Body of pancreas (tissue), 4 donors: Measurements from ENCODE around the gene ZYG11B. TPM values are rescaled to one million over a fixed set of nuclear protein-coding genes. Genes with fewer than 3 reads are reported as not detected.
"Not testable (repeated sequence)": the region's sequence is repeated elsewhere in the genome, so short reads cannot be mapped to it uniquely, and the experiment has no call there.

Experiments used
- ATAC-seq: fragments of 150-250 bp; one replicate; pipeline ENCODE4 v1.9.1; 2016
- DNase-seq, 4 donors: peaks; one replicate each; pipeline ENCODE4 v3.0.0-alpha.2; 2019
- H3K27ac ChIP-seq, 4 donors: fragments of 200-600 bp; sonication (generic); 1 replicate in 3 of 4; 2 replicates in 1 of 4; pipeline versions ENCODE4 v1.5.1 to v1.6.1; 2016 to 2019; ENCODE audit warnings: mild to moderate bottlenecking in 1 of 4, mixed read lengths in 1 of 4, moderate library complexity in 1 of 4
- H3K27me3 ChIP-seq, 2 donors: fragments of 200-600 bp; sonication (generic); one replicate each; pipeline ENCODE4 v1.6.0; 2016; ENCODE audit warnings: mild to moderate bottlenecking in 1 of 2
- H3K36me3 ChIP-seq, 2 donors: fragments of 200-600 bp; sonication (generic); replicated peaks in 1 of 2; 2 replicates each; pipeline ENCODE4 v1.5.1; 2016; ENCODE audit warnings: low read depth in 2 of 2; ENCODE audit not compliant: insufficient read depth in 1 of 2
- H3K4me1 ChIP-seq: fragments of 200-600 bp; sonication (generic); one replicate; pipeline ENCODE4 v1.6.0; 2016
- H3K4me3 ChIP-seq, 2 donors: fragments of 200-600 bp; sonication (generic); 1 replicate in 1 of 2; 2 replicates in 1 of 2; pipeline ENCODE4 v1.5.1; 2016 to 2019
- H3K9me3 ChIP-seq, 3 donors: fragments of 200-600 bp; sonication (generic); 1 replicate in 2 of 3; 2 replicates in 1 of 3; pipeline ENCODE4 v1.5.1; 2016
- CTCF ChIP-seq, 7 experiments: fragments of 450-650 bp in 4 of 7; fragments of 200-600 bp in 3 of 7; sonication (generic) in 3 of 7; IDR thresholded peaks; one replicate each; pipeline ENCODE4 v1.5.1; 2016 to 2019; ENCODE audit warnings: antibody characterized with exemption in 7 of 7
- POLR2A ChIP-seq, 3 donors: fragments of 450-650 bp; IDR thresholded peaks; one replicate each; pipeline ENCODE4 v1.6.1; 2016; ENCODE audit warnings: antibody characterized with exemption in 3 of 3, mild to moderate bottlenecking in 2 of 3
- WGBS, 2 donors: methylation state at CpG; one replicate each; pipeline ENCODE4 v1.1.5; 2017; 5-methylcytosine and 5-hydroxymethylcytosine counted together
- intact Hi-C: fragments of 100-400 bp; cut with DNase I; formaldehyde crosslinking; loops from one replicate; pipeline ENCODE4 v1.15.1; 2023
- total RNA-seq, 2 donors: library from RNA; depleted of rRNA; stranded (reverse); fragments of >200 nt; gene quantifications; one replicate each; pipeline ENCODE4 v1.1.0, GENCODE V29; 2016

Gene ZYG11B
- total RNA-seq, 2 donors from 2014 or later = 16.3 to 16.5 TPM

GRCh38 chr1:52723260-52723659, 3.0 kb upstream of the ZYG11B start:
- Histone ChIP-seq H3K36me3 (no peaks in the 10 kb centered on the region), H3K27ac (no peak overlapping the region), H3K4me1 (no peaks in the 10 kb centered on the region), H3K27me3 (no peaks in the 10 kb centered on the region), H3K4me3 (no peak overlapping the region), H3K9me3 (no peaks in the 10 kb centered on the region)
- no peak for DNase-seq
- intact Hi-C loops = no loop called here
- TF ChIP-seq POLR2A (IDR thresholded peaks at IDR 0.05) (no peak), CTCF (IDR thresholded peaks at IDR 0.05) (no peak)
- ATAC-seq = no peak
- WGBS, 2 donors = 64% methylated on average over 4 of the region's 4 CpGs

GRCh38 chr1:52725903-52726264, 369 bp upstream of the ZYG11B start:
- H3K27me3 ChIP-seq = no peaks in the 10 kb centered on the region
- DNase-seq = no peak
- no peak for ATAC-seq
- no peaks in the 10 kb centered on the region for H3K36me3 ChIP-seq
- 5% methylated on average over 6 of the region's 6 CpGs for WGBS, 2 donors
- H3K27ac ChIP-seq = peak overlapping the region in 3 of 4 donors; percentile 24 to 85 (median 72)
- intact Hi-C loops = no loop called here
- H3K9me3 ChIP-seq = no peaks in the 10 kb centered on the region
- peak overlapping the region; percentile 56 to 87 for H3K4me3 ChIP-seq
- TF ChIP-seq CTCF (IDR thresholded peaks at IDR 0.05) (no peak), POLR2A (IDR thresholded peaks at IDR 0.05) (no peak)
- no peaks in the 10 kb centered on the region for H3K4me1 ChIP-seq

GRCh38 chr1:52727114-52727586, 897 bp downstream of the ZYG11B start:
- Histone ChIP-seq H3K27ac (peak overlapping the region in 3 of 4 donors; percentile 72 to 85 (median 84)), H3K27me3 (no peaks in the 10 kb centered on the region), H3K4me3 (peak overlapping the region; percentile 56 to 87), H3K9me3 (no peaks in the 10 kb centered on the region), H3K4me1 (no peaks in the 10 kb centered on the region), H3K36me3 (no peaks in the 10 kb centered on the region)
- WGBS, 2 donors = 0 to 1% methylated on average over 14 of the region's 14 CpGs
- TF ChIP-seq CTCF (IDR thresholded peaks at IDR 0.05) = no peak
- ATAC-seq (no peak), DNase-seq (peak in 1 of 4 donors; percentile 23)
- intact Hi-C loops = no loop called here

GRCh38 chr1:52727956-52728656, 1.9 kb downstream of the ZYG11B start:
- H3K4me1 ChIP-seq = no peaks in the 10 kb centered on the region
- WGBS, 2 donors = 80 to 82% methylated on average over 6 of the region's 6 CpGs
- ATAC-seq (no peak), DNase-seq (no peak)
- H3K9me3 ChIP-seq = no peaks in the 10 kb centered on the region
- intact Hi-C loops = no loop called here
- no peak for TF ChIP-seq CTCF (IDR thresholded peaks at IDR 0.05)
- no peak for TF ChIP-seq POLR2A (IDR thresholded peaks at IDR 0.05)
- H3K4me3 ChIP-seq = no peak overlapping the region
- no peaks in the 10 kb centered on the region for H3K27me3 ChIP-seq
- no peaks in the 10 kb centered on the region for H3K36me3 ChIP-seq
- no peak overlapping the region for H3K27ac ChIP-seq

GRCh38 chr1:52733368-52733767, 7.1 kb downstream of the ZYG11B start:
- no peaks in the 10 kb centered on the region for H3K9me3 ChIP-seq
- no peaks in the 10 kb centered on the region for H3K36me3 ChIP-seq
- DNase-seq = no peak
- H3K27me3 ChIP-seq = no peaks in the 10 kb centered on the region
- TF ChIP-seq CTCF (IDR thresholded peaks at IDR 0.05) (no peak), POLR2A (IDR thresholded peaks at IDR 0.05) (no peak)
- WGBS, 2 donors = 95% methylated on average over 3 of the region's 3 CpGs
- H3K4me1 ChIP-seq = no peaks in the 10 kb centered on the region
- no peak overlapping the region for H3K4me3 ChIP-seq
- no peak for ATAC-seq
- no peak overlapping the region for H3K27ac ChIP-seq
- intact Hi-C loops = no loop called here

- H3K4me1 ChIP-seq, DNase-seq, H3K9me3 ChIP-seq, H3K36me3 ChIP-seq, H3K27me3 ChIP-seq, intact Hi-C loops, ATAC-seq, H3K4me3 ChIP-seq, H3K27ac ChIP-seq: not testable (repeated sequence)
- WGBS, 2 donors = 91 to 93% methylated on average over 9 of the region's 9 CpGs
Measured at GRCh38 chr1:52735371-52735770, 9.1 kb downstream of the ZYG11B start.
